CD8-positive, alpha-beta memory T cell (primary cell): ENCODE measurements around the gene TRIM17. TPM values are rescaled to one million over a fixed set of nuclear protein-coding genes. Genes with fewer than 3 reads are reported as not detected.

Source experiments
- CTCF ChIA-PET: fragments of 350-600 bp; sonication (Branson Sonifier 250); formaldehyde crosslinking; loops from one replicate; lab custom pipeline; 2021; ENCODE audit warnings: antibody characterized with exemption; lab: Charles Lee
- POLR2A ChIA-PET: fragments of 350-600 bp; sonication (Branson Sonifier 250); formaldehyde crosslinking; loops from one replicate; lab custom pipeline; 2021; ENCODE audit warnings: antibody characterized with exemption; lab: Charles Lee
- DNase-seq, 5 donors: peaks; one replicate each; pipeline versions ENCODE4 v3.0.0 to v3.0.0-alpha.2; 2020 to 2022; ENCODE audit warnings: mixed read lengths in 1 of 5
- H3K27ac ChIP-seq: one replicate; pipeline ENCODE4 v1.7.0; 2013; ENCODE audit warnings: low read depth, mild to moderate bottlenecking, low read length, moderate library complexity
- H3K27me3 ChIP-seq: 2 replicates; pipeline ENCODE4 v1.7.0; 2013; ENCODE audit warnings: low read length, mild to moderate bottlenecking; ENCODE audit not compliant: insufficient read depth, poor library complexity, severe bottlenecking
- H3K36me3 ChIP-seq: 2 replicates; pipeline ENCODE4 v1.7.0; 2013; ENCODE audit warnings: mild to moderate bottlenecking, low read length, moderate library complexity; ENCODE audit not compliant: insufficient read depth
- H3K4me1 ChIP-seq: 2 replicates; pipeline ENCODE4 v1.7.0; 2013; ENCODE audit warnings: mild to moderate bottlenecking, low read length, moderate library complexity; ENCODE audit not compliant: insufficient read depth
- H3K4me3 ChIP-seq: 2 replicates; pipeline ENCODE4 v1.7.0; 2013; ENCODE audit warnings: mild to moderate bottlenecking, low read length
- H3K9me3 ChIP-seq: 2 replicates; pipeline ENCODE4 v1.7.0; 2013; ENCODE audit warnings: mild to moderate bottlenecking, low read length
- H3K27ac Mint-ChIP-seq, 8 donors: one replicate each; pipeline ENCODE4 v1.8.0; 2020 to 2021; ENCODE audit warnings: mixed read lengths in 8 of 8, mild to moderate bottlenecking in 6 of 8, inconsistent platforms in 3 of 8, moderate library complexity in 3 of 8
- H3K27me3 Mint-ChIP-seq, 2 donors: one replicate each; pipeline ENCODE4 v1.8.0; 2020 to 2021; ENCODE audit warnings: mixed read lengths in 2 of 2, mild to moderate bottlenecking in 1 of 2, moderate library complexity in 1 of 2
- H3K36me3 Mint-ChIP-seq, 3 donors: one replicate each; pipeline ENCODE4 v1.8.0; 2020 to 2021; ENCODE audit warnings: mixed read lengths in 3 of 3, inconsistent platforms in 1 of 3, mild to moderate bottlenecking in 1 of 3
- H3K4me1 Mint-ChIP-seq, 3 donors: one replicate each; pipeline ENCODE4 v1.8.0; 2020 to 2021; ENCODE audit warnings: mixed read lengths in 3 of 3, inconsistent platforms in 1 of 3, mild to moderate bottlenecking in 1 of 3
- H3K4me3 Mint-ChIP-seq, 7 donors: one replicate each; pipeline ENCODE4 v1.8.0; 2020 to 2021; ENCODE audit warnings: mixed read lengths in 7 of 7, mild to moderate bottlenecking in 6 of 7, moderate library complexity in 4 of 7, inconsistent platforms in 2 of 7
- H3K9me3 Mint-ChIP-seq, 5 donors: one replicate each; pipeline ENCODE4 v1.8.0; 2020 to 2022; ENCODE audit warnings: mixed read lengths in 5 of 5, mild to moderate bottlenecking in 3 of 5, moderate library complexity in 2 of 5, inconsistent platforms in 1 of 5
- polyA plus RNA-seq: library from polyadenylated mRNA; unstranded; fragments of 300-500 nt; fragmentation: Illumina TruSeq; gene quantifications from one replicate; pipeline ENCODE4 v1.2.3, GENCODE V29; 2021
- total RNA-seq, 2 experiments: library from RNA; stranded (reverse); gene quantifications; one replicate each; pipeline ENCODE4 v1.2.3, GENCODE V29; 2021

TRIM17 gene
- total and polyA plus RNA-seq, 3 experiments from 2014 or later: 0.60 to 2.1 (median 1.8) TPM

DNA sequence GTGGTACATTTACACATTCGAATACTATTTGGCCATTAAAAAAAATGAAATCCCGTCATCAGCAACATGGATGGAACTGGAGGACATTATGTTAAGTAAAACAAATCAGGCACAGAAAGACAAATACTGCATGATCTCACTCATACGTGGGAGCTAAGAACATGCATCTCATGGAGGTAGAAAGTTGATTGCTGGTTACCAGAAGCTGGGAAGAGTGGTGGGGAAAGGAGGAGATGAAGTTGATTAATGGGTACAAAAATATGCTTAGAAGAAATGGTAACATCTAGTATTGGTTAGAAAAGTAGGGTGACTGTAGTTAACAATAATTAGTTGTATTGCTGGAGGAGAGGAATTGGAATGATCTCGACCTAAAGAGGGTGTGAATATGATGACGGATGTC is 45.9 kb upstream of the TRIM17 start:
- no peak for DNase-seq
- H3K27me3 Mint-ChIP-seq: peaks cover 0 to 11% of the 10 kb centered on the region in 2 donors
- peaks cover 59 to 73% (median 65%) of the 10 kb centered on the region in 3 donors for H3K4me1 Mint-ChIP-seq
- Histone ChIP-seq H3K4me3 (no peak overlapping the region), H3K27ac (no peak overlapping the region), H3K4me1 (peaks cover 40% of the 10 kb centered on the region), H3K27me3 (no peaks in the 10 kb centered on the region), H3K36me3 (no peaks in the 10 kb centered on the region), H3K9me3 (no peaks in the 10 kb centered on the region)
- peaks cover 0 to 10% (median 0%) of the 10 kb centered on the region in 3 donors for H3K36me3 Mint-ChIP-seq
- H3K4me3 Mint-ChIP-seq: peak overlapping the region in 4 of 7 donors; percentile 7 to 81 (median 33)
- ChIA-PET POLR2A (interaction anchor here (3.0 kb wide), 1 partner anchor 24 kb away, joined by 23 read pairs; the partner anchor contains the start of gene RNF187), CTCF (interaction anchor here (2.9 kb wide), 1 partner anchor 39 kb away, joined by 9 read pairs; no protein-coding TSS in a partner anchor)
- H3K27ac Mint-ChIP-seq: peak overlapping the region in 3 of 8 donors; percentile 15 to 91 (median 66)
- H3K9me3 Mint-ChIP-seq: peaks cover 0 to 2% (median 0%) of the 10 kb centered on the region in 5 donors

- H3K9me3 ChIP-seq: no peaks in the 10 kb centered on the region
- H3K4me3 ChIP-seq: no peak overlapping the region
- H3K9me3 Mint-ChIP-seq: peaks cover 0 to 2% (median 0%) of the 10 kb centered on the region in 5 donors
- peaks cover 0 to 13% (median 0%) of the 10 kb centered on the region in 3 donors for H3K36me3 Mint-ChIP-seq
- no peaks in the 10 kb centered on the region for H3K36me3 ChIP-seq
- H3K27ac Mint-ChIP-seq: peak overlapping the region in 2 of 8 donors; percentile 44 to 63
- POLR2A ChIA-PET: no interaction called here
- H3K27me3 ChIP-seq: no peaks in the 10 kb centered on the region
- no peak overlapping the region for H3K27ac ChIP-seq
- peak overlapping the region in 6 of 7 donors; percentile 2 to 69 (median 54) for H3K4me3 Mint-ChIP-seq
- peaks cover 0 to 9% of the 10 kb centered on the region in 2 donors for H3K27me3 Mint-ChIP-seq
- H3K4me1 Mint-ChIP-seq: peaks cover 65 to 78% (median 71%) of the 10 kb centered on the region in 3 donors
- peaks cover 49% of the 10 kb centered on the region for H3K4me1 ChIP-seq
- CTCF ChIA-PET: interaction anchor here (1.4 to 4.0 kb wide), 2 partner anchors 11 to 25 kb away, joined by 3 to 25 read pairs; no protein-coding TSS in a partner anchor
- DNase-seq: no peak
Measured at GRCh38 chr1:228460821-228461220, 44.2 kb upstream of the TRIM17 start.

DNA sequence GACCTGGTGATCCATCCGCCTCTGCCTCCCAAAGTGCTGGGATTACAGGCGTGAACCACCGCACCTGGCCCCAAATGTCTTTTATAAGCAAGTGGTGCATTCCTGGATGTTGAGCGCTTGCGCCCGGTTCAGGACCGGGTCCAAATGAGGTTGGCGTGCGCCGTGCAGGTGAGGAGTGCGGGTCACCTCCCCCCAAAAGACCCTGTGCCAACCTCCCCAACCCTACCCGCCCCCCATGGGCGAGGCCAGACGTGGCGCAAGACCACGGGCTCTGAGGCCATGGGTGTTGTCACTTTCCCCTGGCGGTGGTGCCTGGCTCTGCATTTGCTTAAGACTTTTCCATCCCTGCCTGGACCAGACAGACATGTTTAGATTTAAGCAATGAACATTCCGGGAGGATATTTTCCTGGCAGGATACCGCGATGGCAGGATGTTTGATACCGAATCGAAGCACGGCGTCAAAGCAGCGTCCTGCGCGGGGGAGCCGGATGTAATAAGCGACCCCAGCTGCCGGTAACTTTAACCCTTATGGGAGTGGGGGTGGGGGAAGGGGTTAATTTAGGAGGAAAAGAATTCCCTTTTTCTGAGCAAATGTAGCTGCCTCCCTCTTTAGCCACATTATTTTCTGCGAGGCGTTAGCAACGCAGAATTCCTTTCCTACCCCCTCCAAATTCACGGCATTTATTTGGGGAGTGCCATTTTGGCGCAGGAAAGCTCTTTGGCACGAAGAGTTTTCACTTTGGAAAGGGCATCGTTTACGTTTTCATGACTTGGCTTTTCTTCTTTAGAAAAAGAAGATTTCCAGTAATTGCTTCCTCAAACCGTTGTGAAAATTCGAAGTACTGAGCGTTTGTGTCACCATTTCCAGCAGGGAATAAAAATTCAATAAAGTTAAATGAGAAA is 42.7 kb upstream of the TRIM17 start:
- CTCF ChIA-PET: interaction anchor here (0.6 to 4.0 kb wide), 11 partner anchors 11 to 460 kb away, joined by 3 to 25 read pairs (median 5); partner anchors contain the start of genes IBA57, RNF187 and TRIM11
- Histone ChIP-seq H3K27me3 (no peaks in the 10 kb centered on the region), H3K4me3 (peak overlapping the region; percentile 87), H3K36me3 (no peaks in the 10 kb centered on the region), H3K27ac (peak overlapping the region; percentile 95), H3K4me1 (peaks cover 47% of the 10 kb centered on the region), H3K9me3 (no peaks in the 10 kb centered on the region)
- peak overlapping the region; percentile 91 to 99 (median 96) for H3K4me3 Mint-ChIP-seq
- DNase-seq: peak in 4 of 5 donors; percentile 33 to 69 (median 44)
- H3K27ac Mint-ChIP-seq: peak overlapping the region; percentile 98 to 100 (median 99)
- H3K36me3 Mint-ChIP-seq: peaks cover 0 to 14% (median 0%) of the 10 kb centered on the region in 3 donors
- H3K4me1 Mint-ChIP-seq: peaks cover 55 to 71% (median 64%) of the 10 kb centered on the region in 3 donors
- H3K9me3 Mint-ChIP-seq: peaks cover 0 to 2% (median 0%) of the 10 kb centered on the region in 5 donors
- POLR2A ChIA-PET: interaction anchor here (0.7 to 3.6 kb wide), 6 partner anchors 11 to 316 kb away, joined by 3 to 54 read pairs (median 8); partner anchors contain the start of genes RNF187 and TRIM11
- peaks cover 0 to 9% of the 10 kb centered on the region in 2 donors for H3K27me3 Mint-ChIP-seq

- ChIA-PET CTCF (interaction anchor here (0.6 to 4.0 kb wide), 15 partner anchors 8 to 292 kb away, joined by 3 to 25 read pairs (median 4); partner anchors contain the start of genes IBA57, RNF187 and TRIM11), POLR2A (interaction anchor here (0.6 to 3.6 kb wide), 12 partner anchors 8 to 375 kb away, joined by 3 to 54 read pairs (median 4); partner anchors contain the start of genes IBA57, RNF187, TRIM11 and TRIM17)
- peaks cover 41 to 60% (median 53%) of the 10 kb centered on the region in 3 donors for H3K4me1 Mint-ChIP-seq
Measured at GRCh38 chr1:228457396-228458176, 40.9 kb upstream of the TRIM17 start.

DNA sequence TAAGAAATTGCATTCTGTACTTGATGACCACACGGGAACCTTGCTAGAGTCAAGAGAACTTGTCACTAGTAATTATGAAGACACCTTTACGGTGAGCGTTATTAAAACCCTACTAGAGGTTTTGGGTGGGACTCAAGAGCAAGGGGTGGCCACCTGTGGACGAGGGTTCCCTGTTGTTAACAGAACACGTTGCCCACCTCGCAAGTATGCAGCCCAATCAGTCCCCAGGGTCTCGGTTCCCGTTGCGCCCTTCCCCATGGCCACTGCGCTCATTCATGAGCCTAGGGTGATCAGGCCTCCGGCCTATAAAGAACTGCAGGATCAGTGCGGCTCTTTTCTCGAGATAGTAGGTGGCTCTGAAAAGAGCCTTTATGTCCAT is 40.3 kb upstream of the TRIM17 start:
- peaks cover 0 to 20% (median 0%) of the 10 kb centered on the region in 3 donors for H3K36me3 Mint-ChIP-seq
- Histone ChIP-seq H3K9me3 (no peaks in the 10 kb centered on the region), H3K27me3 (no peaks in the 10 kb centered on the region), H3K27ac (peak overlapping the region; percentile 95), H3K4me3 (peak overlapping the region; percentile 87), H3K36me3 (no peaks in the 10 kb centered on the region), H3K4me1 (peaks cover 34% of the 10 kb centered on the region)
- CTCF ChIA-PET: interaction anchor here (0.7 to 2.5 kb wide), 12 partner anchors 9 to 291 kb away, joined by 3 to 23 read pairs (median 6); partner anchors contain the start of genes IBA57, RNF187 and TRIM11
- peaks cover 0 to 9% of the 10 kb centered on the region in 2 donors for H3K27me3 Mint-ChIP-seq
- peaks cover 37 to 57% (median 50%) of the 10 kb centered on the region in 3 donors for H3K4me1 Mint-ChIP-seq
- no peak for DNase-seq
- H3K9me3 Mint-ChIP-seq: peaks cover 0 to 2% (median 0%) of the 10 kb centered on the region in 5 donors
- H3K4me3 Mint-ChIP-seq: peak overlapping the region; percentile 91 to 99 (median 96)
- POLR2A ChIA-PET: interaction anchor here (0.6 to 3.6 kb wide), 9 partner anchors 8 to 375 kb away, joined by 3 to 54 read pairs (median 5); partner anchors contain the start of genes IBA57, RNF187 and TRIM11
- H3K27ac Mint-ChIP-seq: peak overlapping the region; percentile 98 to 100 (median 99)

More at GRCh38 chr1:228457396-228458176, 40.9 kb upstream of the TRIM17 start:
- H3K9me3 ChIP-seq: no peaks in the 10 kb centered on the region
- no peaks in the 10 kb centered on the region for H3K36me3 ChIP-seq
- H3K27ac Mint-ChIP-seq: peak overlapping the region; percentile 98 to 100 (median 99)
- peaks cover 34% of the 10 kb centered on the region for H3K4me1 ChIP-seq
- H3K4me3 ChIP-seq: peak overlapping the region; percentile 87
- H3K27ac ChIP-seq: peak overlapping the region; percentile 95
- DNase-seq: peak; percentile 70 to 93 (median 87)
- H3K36me3 Mint-ChIP-seq: peaks cover 0 to 20% (median 0%) of the 10 kb centered on the region in 3 donors
- H3K9me3 Mint-ChIP-seq: peaks cover 0 to 2% (median 0%) of the 10 kb centered on the region in 5 donors
- no peaks in the 10 kb centered on the region for H3K27me3 ChIP-seq
- peaks cover 0 to 9% of the 10 kb centered on the region in 2 donors for H3K27me3 Mint-ChIP-seq
- peak overlapping the region; percentile 91 to 99 (median 96) for H3K4me3 Mint-ChIP-seq

DNA sequence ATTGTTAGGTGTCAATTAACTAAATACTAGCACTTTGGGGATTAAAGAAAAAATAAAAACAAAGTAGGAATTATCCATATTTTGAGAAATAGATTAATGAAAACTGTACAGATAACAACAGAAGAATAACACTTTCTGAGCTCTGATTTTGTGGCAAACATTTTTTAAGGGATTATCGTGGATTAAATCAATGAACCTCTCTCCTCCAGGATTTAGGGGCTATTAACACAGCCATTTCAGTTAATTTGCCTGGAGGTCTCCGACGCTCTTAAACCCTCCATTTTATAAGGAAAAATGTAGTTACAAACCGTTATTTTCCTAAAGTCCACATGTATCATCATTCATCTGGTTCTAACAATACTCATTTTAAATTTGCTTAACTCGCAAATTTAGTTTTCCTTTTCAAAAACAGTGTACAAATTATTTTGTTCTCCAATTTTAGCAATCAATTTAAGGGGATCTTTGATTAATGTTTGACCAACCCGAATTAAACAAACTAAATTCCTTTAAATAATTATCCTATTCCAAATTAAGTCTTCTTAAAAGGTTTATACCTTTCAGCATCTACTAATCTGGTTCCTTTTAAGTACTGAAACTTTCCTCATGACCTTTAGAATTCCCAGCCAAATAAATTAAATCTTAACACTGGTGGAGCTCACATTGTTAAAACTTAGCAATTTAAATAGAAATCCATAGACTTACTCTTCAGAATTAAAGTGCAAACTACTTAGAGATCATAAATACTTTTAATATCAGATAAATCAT is 39.8 kb upstream of the TRIM17 start:
- Mint-ChIP-seq H3K27me3 (peaks cover 0 to 9% of the 10 kb centered on the region in 2 donors), H3K4me1 (peaks cover 37 to 57% (median 50%) of the 10 kb centered on the region in 3 donors), H3K9me3 (peaks cover 0 to 2% (median 0%) of the 10 kb centered on the region in 5 donors), H3K4me3 (peak overlapping the region; percentile 91 to 99 (median 96)), H3K27ac (peak overlapping the region; percentile 98 to 100 (median 99)), H3K36me3 (peaks cover 0 to 20% (median 0%) of the 10 kb centered on the region in 3 donors)
- no peak for DNase-seq
- ChIA-PET CTCF (interaction anchor here (1.4 to 1.6 kb wide), 2 partner anchors 9 to 326 kb away, joined by 3 to 8 read pairs; no protein-coding TSS in a partner anchor), POLR2A (interaction anchor here (1.1 to 2.9 kb wide), 3 partner anchors 9 to 50 kb away, joined by 3 to 28 read pairs (median 7); partner anchors contain the start of gene TRIM11)
- Histone ChIP-seq H3K4me1 (peaks cover 34% of the 10 kb centered on the region), H3K27ac (peak overlapping the region; percentile 95), H3K4me3 (peak overlapping the region; percentile 87), H3K27me3 (no peaks in the 10 kb centered on the region), H3K36me3 (no peaks in the 10 kb centered on the region), H3K9me3 (no peaks in the 10 kb centered on the region)
